ENCODE data around the gene TMEM117. TPM values are rescaled to one million over a fixed set of nuclear protein-coding genes. Genes with fewer than 3 reads are reported as not detected.
"Not testable (repeated sequence)": the region's sequence is repeated elsewhere in the genome, so short reads cannot be mapped to it uniquely, and the experiment has no call there.

TMEM117 gene
- total RNA-seq, 1 donor from 2014 or later, result 11.6 TPM

GRCh38 chr12:44025499-44025898 is 189.6 kb downstream of the TMEM117 start:
- H3K36me3 Mint-ChIP-seq (ENCODE audit: insufficient read depth), result peaks cover 5% of the 10 kb centered on the region
- no peak for TF ChIP-seq CTCF (IDR thresholded peaks at IDR 0.05; ENCODE audit: unreplicated experiment)
- no peak for DNase-seq (ENCODE audit: low spot score, unreplicated experiment)
- H3K4me1 Mint-ChIP-seq (ENCODE audit: low read depth), result no peaks in the 10 kb centered on the region
- no peaks in the 10 kb centered on the region for H3K27me3 Mint-ChIP-seq
- no peak overlapping the region for H3K27ac Mint-ChIP-seq
- H3K4me3 Mint-ChIP-seq (ENCODE audit: low read depth), result no peak overlapping the region
- peaks cover 10% of the 10 kb centered on the region for H3K9me3 Mint-ChIP-seq (ENCODE audit: low read depth)

GRCh38 chr12:44026046-44026445 is 190.2 kb downstream of the TMEM117 start:
- Mint-ChIP-seq H3K27ac (no peak overlapping the region), H3K4me1 (ENCODE audit: low read depth) (no peaks in the 10 kb centered on the region), H3K4me3 (ENCODE audit: low read depth) (no peak overlapping the region), H3K36me3 (ENCODE audit: insufficient read depth) (peaks cover 5% of the 10 kb centered on the region), H3K27me3 (no peaks in the 10 kb centered on the region), H3K9me3 (ENCODE audit: low read depth) (peaks cover 10% of the 10 kb centered on the region)
- TF ChIP-seq CTCF (IDR thresholded peaks at IDR 0.05; ENCODE audit: unreplicated experiment), result no peak
- DNase-seq (ENCODE audit: low spot score, unreplicated experiment), result no peak

- peaks cover 10% of the 10 kb centered on the region for H3K9me3 Mint-ChIP-seq (ENCODE audit: low read depth)
- not testable (repeated sequence) for H3K27me3 Mint-ChIP-seq; H3K27ac Mint-ChIP-seq; H3K4me3 Mint-ChIP-seq (ENCODE audit: low read depth); H3K36me3 Mint-ChIP-seq (ENCODE audit: insufficient read depth); H3K4me1 Mint-ChIP-seq (ENCODE audit: low read depth); DNase-seq (ENCODE audit: low spot score, unreplicated experiment)
Measured at GRCh38 chr12:44026926-44027325, 191.0 kb downstream of the TMEM117 start.

GRCh38 chr12:44029194-44029593 is 193.3 kb downstream of the TMEM117 start:
- H3K4me1 Mint-ChIP-seq (ENCODE audit: low read depth), result no peaks in the 10 kb centered on the region
- H3K27ac Mint-ChIP-seq, result no peak overlapping the region
- no peaks in the 10 kb centered on the region for H3K27me3 Mint-ChIP-seq
- no peak for DNase-seq (ENCODE audit: low spot score, unreplicated experiment)
- H3K4me3 Mint-ChIP-seq (ENCODE audit: low read depth), result no peak overlapping the region
- peaks cover 5% of the 10 kb centered on the region for H3K9me3 Mint-ChIP-seq (ENCODE audit: low read depth)
- no peak for TF ChIP-seq CTCF (IDR thresholded peaks at IDR 0.05; ENCODE audit: unreplicated experiment)
- H3K36me3 Mint-ChIP-seq (ENCODE audit: insufficient read depth), result peaks cover 5% of the 10 kb centered on the region

GRCh38 chr12:44031472-44032185 is 195.7 kb downstream of the TMEM117 start:
- no peak overlapping the region for H3K27ac Mint-ChIP-seq
- H3K4me1 Mint-ChIP-seq (ENCODE audit: low read depth), result no peaks in the 10 kb centered on the region
- peaks cover 5% of the 10 kb centered on the region for H3K9me3 Mint-ChIP-seq (ENCODE audit: low read depth)

More at GRCh38 chr12:44031472-44032185, 195.7 kb downstream of the TMEM117 start:
- no peak for TF ChIP-seq CTCF (IDR thresholded peaks at IDR 0.05; ENCODE audit: unreplicated experiment)
- no peak for DNase-seq (ENCODE audit: low spot score, unreplicated experiment)
- H3K27me3 Mint-ChIP-seq, result no peaks in the 10 kb centered on the region
- H3K4me3 Mint-ChIP-seq (ENCODE audit: low read depth), result no peak overlapping the region
- peaks cover 5% of the 10 kb centered on the region for H3K36me3 Mint-ChIP-seq (ENCODE audit: insufficient read depth)

Data from progenitor cell of endocrine pancreas (in vitro differentiated cells).